Measurements from ENCODE around the gene NAXD. TPM values are rescaled to one million over a fixed set of nuclear protein-coding genes. Genes with fewer than 3 reads are reported as not detected.
A peak's percentile ranks its signal among the peaks of the same experiment; 100 is the strongest.
"Not testable (repeated sequence)": the region's sequence is repeated elsewhere in the genome, so short reads cannot be mapped to it uniquely, and the experiment has no call there.

The NAXD gene
- total RNA-seq, 1 donor from 2014 or later: 62.7 TPM

GRCh38 chr13:110593430-110594130 is 21.8 kb upstream of the NAXD start:
- peak; percentile 21 for DNase-seq (ENCODE audit: low spot score)

- no peak for DNase-seq (ENCODE audit: low spot score)
Observed at GRCh38 chr13:110597041-110597689, 18.2 kb upstream of the NAXD start.

- no peak for DNase-seq (ENCODE audit: low spot score)
Observed at GRCh38 chr13:110600261-110600819, 15.0 kb upstream of the NAXD start.

- DNase-seq (ENCODE audit: low spot score): no peak
Observed at GRCh38 chr13:110600980-110601379, 14.4 kb upstream of the NAXD start.

GRCh38 chr13:110605132-110605531 is 10.2 kb upstream of the NAXD start:
- no peak for DNase-seq (ENCODE audit: low spot score)

GRCh38 chr13:110606281-110606680 is 9.1 kb upstream of the NAXD start:
- not testable (repeated sequence) for DNase-seq (ENCODE audit: low spot score)

GRCh38 chr13:110607675-110608224 is 7.6 kb upstream of the NAXD start:
- DNase-seq (ENCODE audit: low spot score): no peak

- no peak for DNase-seq (ENCODE audit: low spot score)
Observed at GRCh38 chr13:110610955-110611595, 4.3 kb upstream of the NAXD start.

- DNase-seq (ENCODE audit: low spot score): no peak
Observed at GRCh38 chr13:110615005-110615321, 382 bp upstream of the NAXD start.

- no peak for DNase-seq (ENCODE audit: low spot score)
Observed at GRCh38 chr13:110616103-110617101, 1.1 kb downstream of the NAXD start.

- peak; percentile 69 for DNase-seq (ENCODE audit: low spot score)
Observed at GRCh38 chr13:110617321-110618072, 2.2 kb downstream of the NAXD start.

- no peak for DNase-seq (ENCODE audit: low spot score)
Observed at GRCh38 chr13:110618167-110618566, 2.8 kb downstream of the NAXD start.

- DNase-seq (ENCODE audit: low spot score): no peak
Observed at GRCh38 chr13:110618780-110619179, 3.4 kb downstream of the NAXD start.

GRCh38 chr13:110620596-110620995 is 5.3 kb downstream of the NAXD start:
- no peak for DNase-seq (ENCODE audit: low spot score)

GRCh38 chr13:110624766-110625756 is 9.7 kb downstream of the NAXD start:
- no peak for DNase-seq (ENCODE audit: low spot score)

- DNase-seq (ENCODE audit: low spot score): no peak
Observed at GRCh38 chr13:110625771-110626321, 10.5 kb downstream of the NAXD start.

- no peak for DNase-seq (ENCODE audit: low spot score)
Observed at GRCh38 chr13:110626521-110626920, 11.2 kb downstream of the NAXD start.

GRCh38 chr13:110627351-110627750 is 12.0 kb downstream of the NAXD start:
- DNase-seq (ENCODE audit: low spot score): no peak
